MG63 (cell line): ENCODE results near the gene DLG1. TPM values are rescaled to one million over a fixed set of nuclear protein-coding genes. Genes with fewer than 3 reads are reported as not detected.

Experiments used
- DNase-seq: peaks from one replicate; pipeline ENCODE4 v3.0.0-alpha.2; 2020
- H3K27me3 ChIP-seq: fragments of 250-450 bp; sonication (Bioruptor Pico); 2 replicates; pipeline ENCODE4 v1.5.1; 2020; ENCODE audit warnings: mild to moderate bottlenecking, moderate library complexity
- H3K36me3 ChIP-seq: fragments of 250-450 bp; sonication (Bioruptor Pico); 2 replicates; pipeline ENCODE4 v1.5.1; 2020; ENCODE audit warnings: mild to moderate bottlenecking, moderate library complexity
- H3K4me3 ChIP-seq: fragments of 250-450 bp; sonication (Bioruptor Pico); 2 replicates; pipeline ENCODE4 v1.5.1; 2020; ENCODE audit warnings: mild to moderate bottlenecking, moderate library complexity
- H3K9me3 ChIP-seq: fragments of 250-450 bp; sonication (Bioruptor Pico); 2 replicates; pipeline ENCODE4 v1.5.1; 2020; ENCODE audit warnings: mild to moderate bottlenecking, moderate library complexity
- total RNA-seq: library from RNA; depleted of rRNA; stranded (reverse); fragments of >200 nt; shearing (Covaris generic); gene quantifications from 2 replicates; pipeline ENCODE4 v1.2.3, GENCODE V29; 2014; ENCODE audit warnings: low replicate concordance

Gene DLG1
- total RNA-seq, 1 experiment from 2014 or later = 21.3 TPM

DNA sequence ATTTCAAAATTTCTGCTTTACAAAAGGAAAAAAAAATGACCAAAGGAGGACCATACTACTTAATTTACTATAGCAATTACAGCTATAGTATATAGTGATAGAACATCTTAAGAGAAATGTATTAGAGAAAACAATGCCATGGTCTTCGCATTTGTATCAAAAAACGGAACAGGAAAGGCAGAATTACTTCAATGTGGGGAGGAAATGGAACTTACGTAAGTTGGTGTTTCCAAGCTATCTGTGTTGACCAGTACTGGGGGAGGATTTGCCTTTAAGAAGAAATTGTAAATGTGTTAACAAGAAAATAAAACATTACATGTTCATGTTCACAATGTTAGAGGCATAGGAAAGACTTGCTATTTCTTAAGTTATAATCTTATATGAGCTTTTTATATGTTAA, 148.9 kb downstream of the DLG1 start:
- peaks cover 24% of the 10 kb centered on the region for H3K36me3 ChIP-seq
- H3K4me3 ChIP-seq = no peak overlapping the region
- DNase-seq = no peak
- no peaks in the 10 kb centered on the region for H3K27me3 ChIP-seq
- no peaks in the 10 kb centered on the region for H3K9me3 ChIP-seq

DNA sequence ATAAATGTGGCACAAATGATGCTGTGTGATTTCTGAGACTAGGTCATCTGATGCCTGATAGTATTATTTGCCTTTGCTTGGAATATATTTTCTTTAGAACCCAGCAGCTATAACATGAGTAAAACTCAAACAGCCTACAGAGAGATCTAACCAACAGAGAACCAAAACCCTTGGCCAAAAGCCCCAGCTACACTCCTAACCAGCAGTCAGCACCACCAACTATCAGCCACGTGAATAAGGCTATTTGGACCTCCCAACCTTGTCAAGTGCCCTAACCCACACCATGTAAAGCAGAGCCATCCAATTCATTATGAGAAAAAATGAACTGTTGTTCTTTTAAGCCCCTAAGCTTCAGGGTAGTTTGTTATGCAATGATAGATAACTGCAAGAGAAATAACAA, 154.2 kb downstream of the DLG1 start:
- Histone ChIP-seq H3K27me3 (no peaks in the 10 kb centered on the region), H3K4me3 (no peak overlapping the region), H3K36me3 (peaks cover 29% of the 10 kb centered on the region), H3K9me3 (no peaks in the 10 kb centered on the region)
- no peak for DNase-seq

DNA sequence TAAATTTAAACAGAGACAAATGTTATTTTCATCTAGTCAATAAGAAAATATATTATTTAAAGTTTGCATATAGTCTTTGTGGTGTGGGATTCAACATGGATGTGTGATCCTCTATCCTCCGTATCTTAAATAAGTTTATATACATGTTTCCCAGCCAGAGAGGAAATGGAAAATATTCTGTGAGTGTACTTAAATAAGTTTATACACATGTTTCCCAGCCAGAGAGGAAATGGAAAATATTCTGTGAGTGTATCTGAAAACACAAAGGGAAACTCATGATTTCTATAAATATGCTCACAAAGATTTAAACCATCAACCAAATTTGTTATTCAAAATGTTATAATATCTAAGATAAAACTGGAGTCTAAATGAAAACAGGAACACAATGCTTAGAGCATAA, 158.8 kb downstream of the DLG1 start:
- Histone ChIP-seq H3K27me3 (no peaks in the 10 kb centered on the region), H3K36me3 (peaks cover 55% of the 10 kb centered on the region), H3K4me3 (no peak overlapping the region), H3K9me3 (no peaks in the 10 kb centered on the region)
- no peak for DNase-seq

DNA sequence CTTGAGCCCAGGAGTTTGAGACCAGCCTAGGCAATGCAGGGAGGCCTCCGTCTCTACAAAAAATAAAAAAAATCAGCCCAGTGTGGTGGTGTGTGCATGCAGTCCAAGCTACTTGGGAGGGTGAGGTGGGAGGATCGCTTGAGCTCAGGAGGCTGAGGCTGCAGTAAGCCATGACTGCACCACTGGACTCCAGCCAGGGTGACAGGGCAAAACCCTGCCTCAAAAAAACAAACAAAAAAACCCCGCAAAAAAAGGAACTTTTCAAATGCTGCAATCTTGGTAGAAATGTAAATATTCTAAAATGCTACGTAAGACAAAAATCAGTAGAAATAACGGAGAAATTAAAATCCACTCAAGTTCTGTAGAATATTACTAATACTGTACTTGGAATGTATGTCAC, 160.7 kb downstream of the DLG1 start:
- Histone ChIP-seq H3K9me3 (no peaks in the 10 kb centered on the region), H3K27me3 (no peaks in the 10 kb centered on the region), H3K36me3 (peaks cover 69% of the 10 kb centered on the region), H3K4me3 (no peak overlapping the region)
- DNase-seq = peak; percentile 49

DNA sequence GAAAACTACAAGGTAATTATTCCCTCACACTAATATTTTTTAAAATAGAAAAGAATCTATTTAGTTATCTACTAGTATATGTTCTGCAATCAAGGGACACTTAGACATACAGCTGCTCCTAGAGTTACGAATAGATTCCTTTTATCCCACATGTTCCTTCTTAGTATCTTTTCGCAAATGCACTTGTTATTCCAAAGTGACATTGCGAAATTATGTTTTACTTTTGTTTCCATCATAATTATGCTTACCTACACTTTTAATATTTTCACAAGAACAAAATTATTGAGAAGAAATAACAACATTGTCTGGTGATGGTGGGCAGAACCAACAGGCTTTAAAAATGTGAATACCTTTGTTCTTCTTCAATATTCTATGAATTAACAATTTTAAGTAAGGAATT, 161.7 kb downstream of the DLG1 start:
- H3K36me3 ChIP-seq = peaks cover 72% of the 10 kb centered on the region
- H3K27me3 ChIP-seq = no peaks in the 10 kb centered on the region
- H3K4me3 ChIP-seq = no peak overlapping the region
- DNase-seq = no peak
- H3K9me3 ChIP-seq = no peaks in the 10 kb centered on the region

DNA sequence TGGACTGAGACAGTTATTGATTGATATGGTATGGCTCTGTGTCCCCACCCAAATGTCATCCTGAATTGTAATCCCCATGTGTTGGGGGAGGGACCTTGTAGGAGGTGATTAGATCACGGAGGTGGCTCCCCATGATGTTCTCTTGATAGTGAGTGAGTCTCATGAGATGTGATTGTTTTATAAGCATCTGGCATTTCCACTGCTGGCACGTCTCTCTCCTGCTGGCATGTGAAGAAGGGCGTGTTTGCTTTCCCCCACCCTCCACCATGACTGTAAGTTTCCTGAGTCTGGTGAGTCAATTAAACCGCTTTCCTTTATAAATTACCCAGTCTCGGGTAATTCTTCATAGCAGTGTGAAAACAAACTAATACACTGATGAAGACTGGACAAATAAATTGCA, 163.2 kb downstream of the DLG1 start:
- H3K4me3 ChIP-seq = no peak overlapping the region

DNA sequence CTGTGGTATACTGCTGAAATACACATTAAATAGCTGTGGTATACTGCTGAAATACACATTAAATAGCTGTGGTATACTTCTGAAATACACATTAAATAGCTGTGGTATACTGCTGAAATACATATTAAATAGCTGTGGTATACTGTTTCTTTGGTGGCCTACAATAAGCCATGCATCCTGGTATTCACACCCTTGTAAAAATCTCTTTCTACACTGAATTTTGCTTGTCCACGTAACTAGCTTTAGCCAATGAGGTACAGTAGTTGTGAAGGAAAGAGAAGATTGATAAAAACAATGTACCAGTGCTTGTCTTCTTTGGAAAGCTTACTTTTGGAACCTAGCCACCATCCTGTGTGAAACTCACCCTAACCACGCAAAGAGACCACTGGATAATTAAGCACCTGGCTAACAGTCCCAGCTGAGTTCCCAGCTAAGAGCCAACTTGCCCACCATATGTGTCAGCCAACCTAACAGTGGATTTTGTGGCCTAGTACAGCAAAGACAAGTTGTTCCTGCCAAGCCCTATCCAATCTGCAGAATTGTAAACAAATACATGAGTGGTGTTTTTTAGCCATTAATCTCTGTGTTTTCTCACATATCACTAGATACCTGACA, 165.4 kb downstream of the DLG1 start:
- H3K36me3 ChIP-seq = peaks cover 80% of the 10 kb centered on the region
- no peak for DNase-seq
- H3K27me3 ChIP-seq = no peaks in the 10 kb centered on the region
- no peak overlapping the region for H3K4me3 ChIP-seq
- no peaks in the 10 kb centered on the region for H3K9me3 ChIP-seq

More for the DNA sequence above, 163.2 kb downstream of the DLG1 start:
- Histone ChIP-seq H3K36me3 (peaks cover 78% of the 10 kb centered on the region), H3K27me3 (no peaks in the 10 kb centered on the region), H3K9me3 (no peaks in the 10 kb centered on the region)
- peak; percentile 39 for DNase-seq

DNA sequence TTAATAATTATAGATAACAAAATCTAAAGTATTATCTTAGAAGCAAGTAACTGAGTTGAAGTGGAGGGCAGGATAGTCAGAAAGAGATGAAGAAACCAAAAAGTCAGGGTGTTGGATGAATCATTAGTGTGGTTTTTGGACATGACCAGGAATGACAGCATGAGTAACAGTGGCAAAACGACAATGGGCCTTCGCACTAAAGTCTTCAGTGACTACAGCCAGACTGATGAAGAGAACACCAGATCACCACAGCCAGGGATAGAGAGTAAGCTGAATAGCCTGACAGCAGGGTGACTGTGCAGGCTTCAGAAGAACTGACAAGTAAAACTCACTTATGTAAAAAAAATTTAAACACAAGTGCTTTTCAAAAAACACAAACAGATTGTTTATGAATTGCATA, 172.8 kb downstream of the DLG1 start:
- Histone ChIP-seq H3K4me3 (no peak overlapping the region), H3K27me3 (no peaks in the 10 kb centered on the region), H3K9me3 (no peaks in the 10 kb centered on the region), H3K36me3 (peaks cover 65% of the 10 kb centered on the region)
- peak; percentile 25 for DNase-seq

DNA sequence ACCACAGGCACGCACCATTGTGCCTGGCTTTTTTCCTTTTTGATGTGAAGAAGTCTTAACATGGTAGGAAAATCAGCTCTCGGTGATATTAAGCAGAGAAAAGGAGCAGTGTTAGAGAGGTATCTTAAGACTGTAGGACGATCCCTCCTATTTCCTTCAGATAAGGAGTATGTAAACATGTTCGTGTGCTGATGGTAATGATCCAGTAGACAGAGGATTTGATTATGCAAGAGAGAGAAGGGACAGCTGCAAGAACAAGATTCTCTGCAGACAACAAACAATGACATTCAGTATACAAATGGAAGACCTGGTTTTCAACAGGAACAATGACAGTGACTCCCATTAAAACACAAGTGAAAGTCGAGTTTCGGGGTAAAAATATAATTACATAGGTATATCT, 173.7 kb downstream of the DLG1 start:
- peaks cover 58% of the 10 kb centered on the region for H3K36me3 ChIP-seq
- no peaks in the 10 kb centered on the region for H3K9me3 ChIP-seq
- no peak for DNase-seq
- no peak overlapping the region for H3K4me3 ChIP-seq
- H3K27me3 ChIP-seq = no peaks in the 10 kb centered on the region

DNA sequence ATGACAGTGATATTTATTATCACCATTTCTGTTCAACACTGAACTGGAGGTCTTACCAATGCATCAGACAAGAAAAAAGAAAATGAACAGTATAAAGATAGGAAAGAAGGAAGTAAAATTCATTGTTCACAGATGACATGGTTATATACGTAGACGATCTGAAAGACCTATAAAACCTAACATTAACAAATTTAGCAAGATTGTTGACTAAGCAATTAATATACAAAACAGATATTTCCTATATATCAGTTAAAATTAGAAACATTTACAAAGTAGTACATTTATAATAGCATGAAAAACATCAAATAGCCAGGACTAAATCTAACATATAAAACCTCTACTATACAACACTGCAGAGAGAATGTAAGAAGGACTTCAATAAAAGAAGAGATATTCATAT, 176.0 kb downstream of the DLG1 start:
- Histone ChIP-seq H3K27me3 (no peaks in the 10 kb centered on the region), H3K4me3 (no peak overlapping the region), H3K9me3 (no peaks in the 10 kb centered on the region), H3K36me3 (peaks cover 46% of the 10 kb centered on the region)
- no peak for DNase-seq

DNA sequence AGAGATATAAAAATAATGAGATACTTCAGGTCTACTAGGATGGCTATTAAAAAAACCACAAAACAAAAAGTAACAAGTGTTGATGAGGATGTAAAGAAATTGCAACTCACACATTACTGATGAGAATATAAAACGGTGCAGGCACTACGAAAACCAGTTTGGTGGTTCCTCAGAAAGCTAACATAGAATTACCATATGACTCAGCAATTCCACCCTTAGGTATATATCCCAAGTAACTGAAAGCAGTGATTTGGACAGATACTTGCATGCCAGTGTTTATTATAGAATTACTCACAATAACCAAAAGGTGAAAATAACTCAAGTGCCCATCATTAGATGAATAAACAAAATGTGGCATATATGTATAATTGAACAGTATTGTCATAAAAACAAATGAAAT, 181.3 kb downstream of the DLG1 start:
- no peaks in the 10 kb centered on the region for H3K9me3 ChIP-seq
- H3K36me3 ChIP-seq = peaks cover 61% of the 10 kb centered on the region
- H3K27me3 ChIP-seq = no peaks in the 10 kb centered on the region
- no peak overlapping the region for H3K4me3 ChIP-seq
- DNase-seq = no peak

DNA sequence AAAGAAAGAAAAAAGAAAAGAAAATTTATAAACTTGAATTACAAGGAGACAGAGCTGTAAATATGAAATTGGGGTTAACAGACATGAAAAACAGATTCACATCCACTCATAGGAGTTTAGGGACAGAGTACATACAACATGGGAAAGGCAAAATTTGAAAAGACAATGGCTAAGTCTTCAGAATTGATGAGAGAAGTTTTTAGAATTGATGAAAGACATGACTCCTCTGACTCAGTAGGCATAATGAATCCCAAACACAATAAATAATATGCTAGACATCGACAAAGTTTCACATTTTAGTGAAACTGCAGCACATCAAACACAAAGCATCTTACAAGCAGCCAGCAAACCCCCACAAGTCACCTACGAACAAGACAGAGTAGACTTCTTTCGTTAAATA, 184.4 kb downstream of the DLG1 start:
- Histone ChIP-seq H3K9me3 (no peaks in the 10 kb centered on the region), H3K36me3 (peaks cover 78% of the 10 kb centered on the region), H3K27me3 (no peaks in the 10 kb centered on the region), H3K4me3 (no peak overlapping the region)
- no peak for DNase-seq

DNA sequence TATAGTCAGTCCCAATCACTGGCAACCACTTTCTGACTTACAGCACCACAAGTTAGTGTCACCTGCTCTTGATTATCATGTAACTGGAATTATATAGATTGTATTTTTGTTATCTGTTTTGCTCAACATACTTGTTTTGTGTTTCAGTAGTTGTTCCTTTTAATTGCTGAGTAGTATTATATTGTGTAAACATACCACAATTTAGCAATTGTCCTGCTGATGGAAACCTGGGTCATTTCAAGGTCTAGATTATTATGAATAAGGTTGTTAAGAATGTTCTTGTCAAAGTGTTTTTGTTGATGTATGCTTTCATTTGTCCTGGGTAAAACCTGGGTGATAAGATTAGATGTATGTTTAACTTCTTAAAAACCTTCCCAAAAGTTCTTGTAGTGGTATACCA, 186.7 kb downstream of the DLG1 start:
- H3K4me3 ChIP-seq = no peak overlapping the region
- no peaks in the 10 kb centered on the region for H3K9me3 ChIP-seq
- no peaks in the 10 kb centered on the region for H3K27me3 ChIP-seq
- peaks cover 80% of the 10 kb centered on the region for H3K36me3 ChIP-seq
- DNase-seq = no peak

DNA sequence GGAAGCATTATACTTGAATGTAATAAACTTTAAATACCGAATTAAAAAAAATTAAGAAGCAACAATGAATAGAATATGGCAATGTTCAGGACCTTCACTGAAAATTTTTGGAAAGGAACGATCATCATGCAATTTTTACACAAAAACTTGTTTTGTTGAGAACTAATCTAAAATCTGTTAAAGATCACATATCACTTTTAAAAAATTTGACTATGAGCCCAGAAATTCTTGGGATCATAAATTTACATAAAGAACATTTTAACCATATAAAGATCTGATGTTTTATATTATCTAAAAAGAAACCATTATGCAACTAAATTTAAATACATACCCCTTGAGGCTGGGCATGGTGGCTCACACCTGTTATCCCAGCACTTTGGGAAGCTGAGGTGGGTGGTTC, 192.6 kb downstream of the DLG1 start:
- DNase-seq = no peak
- Histone ChIP-seq H3K9me3 (no peaks in the 10 kb centered on the region), H3K36me3 (peaks cover 62% of the 10 kb centered on the region), H3K27me3 (no peaks in the 10 kb centered on the region), H3K4me3 (no peak overlapping the region)

DNA sequence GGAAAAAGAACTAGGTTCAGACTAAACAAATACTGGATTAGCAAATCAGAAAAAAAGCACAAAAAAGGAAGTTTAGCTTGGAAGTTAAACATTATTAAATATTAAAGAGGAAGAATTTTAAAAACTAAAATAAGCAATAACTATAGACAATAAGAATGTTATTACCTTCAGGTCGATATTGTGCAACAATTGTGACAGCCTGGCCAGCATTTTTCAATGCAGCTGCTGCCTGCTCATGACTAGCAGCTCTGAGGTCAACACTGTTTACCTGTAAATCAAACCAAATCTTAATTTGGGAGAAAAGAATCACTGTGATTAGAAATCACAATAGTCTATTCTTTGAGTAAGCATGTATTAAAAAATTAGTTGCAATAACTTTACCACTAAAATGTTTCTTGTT, 193.7 kb downstream of the DLG1 start:
- H3K27me3 ChIP-seq = no peaks in the 10 kb centered on the region
- H3K9me3 ChIP-seq = no peaks in the 10 kb centered on the region
- H3K36me3 ChIP-seq = peaks cover 52% of the 10 kb centered on the region
- H3K4me3 ChIP-seq = no peak overlapping the region
- DNase-seq = no peak

DNA sequence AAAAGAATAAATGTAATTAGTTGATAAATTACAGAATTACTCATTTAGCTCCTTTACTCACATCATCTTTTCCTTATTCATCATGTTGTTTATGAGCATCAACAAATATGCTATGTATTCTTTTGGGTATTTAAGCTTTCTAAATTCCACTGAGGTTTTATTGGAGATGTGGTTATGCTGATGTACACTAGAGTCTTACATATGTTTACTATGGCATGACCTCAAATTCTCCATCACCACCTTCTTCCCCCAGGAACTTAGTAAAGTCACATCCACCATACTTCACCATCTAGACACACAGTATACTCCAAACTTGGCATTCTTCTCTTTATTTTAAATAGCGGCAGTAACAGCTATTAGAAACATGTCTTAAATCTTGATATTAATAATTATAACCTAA, 194.6 kb downstream of the DLG1 start:
- no peaks in the 10 kb centered on the region for H3K27me3 ChIP-seq
- H3K4me3 ChIP-seq = no peak overlapping the region
- H3K9me3 ChIP-seq = no peaks in the 10 kb centered on the region
- peaks cover 52% of the 10 kb centered on the region for H3K36me3 ChIP-seq
- no peak for DNase-seq

DNA sequence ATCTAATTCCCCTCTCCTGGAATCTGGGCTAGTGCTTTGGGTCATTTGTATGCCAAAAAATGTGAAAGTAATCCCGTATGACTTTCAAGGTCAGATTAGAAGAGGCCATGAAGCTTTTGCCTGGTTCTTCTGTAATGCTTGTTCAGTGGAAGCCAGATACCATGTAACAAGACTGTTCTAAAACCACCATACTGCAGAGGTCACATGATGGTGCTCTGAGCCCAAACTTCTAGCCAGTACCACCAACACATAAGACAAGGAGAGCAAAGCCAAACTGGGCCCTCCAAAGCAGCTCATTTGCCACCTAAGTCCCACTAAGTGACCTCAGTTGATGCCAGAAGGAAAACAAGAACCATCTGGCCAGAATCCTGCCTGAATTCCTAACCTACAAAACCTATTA, 204.5 kb downstream of the DLG1 start:
- Histone ChIP-seq H3K9me3 (no peaks in the 10 kb centered on the region), H3K27me3 (no peaks in the 10 kb centered on the region), H3K36me3 (peaks cover 43% of the 10 kb centered on the region), H3K4me3 (no peak overlapping the region)
- DNase-seq = no peak

DNA sequence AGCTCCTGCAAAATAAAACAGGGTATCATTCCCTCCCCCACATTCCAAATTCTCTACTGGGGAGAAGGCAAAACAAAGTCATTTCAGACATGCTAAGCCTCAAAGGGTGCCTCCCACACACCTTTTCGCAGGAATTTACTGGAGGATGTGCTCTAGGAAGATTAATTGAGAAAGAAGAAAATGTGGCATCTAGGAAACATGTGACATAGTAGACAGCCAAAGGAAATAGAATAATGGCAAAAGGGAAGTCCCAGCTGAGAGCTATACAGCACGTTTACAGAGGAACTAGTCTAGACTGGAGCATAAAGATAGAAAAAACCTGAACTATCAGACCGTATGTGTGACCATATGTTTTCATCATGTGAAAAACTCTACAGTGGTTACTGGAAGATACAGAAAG, 210.0 kb downstream of the DLG1 start:
- H3K27me3 ChIP-seq = no peaks in the 10 kb centered on the region
- H3K4me3 ChIP-seq = no peak overlapping the region
- no peak for DNase-seq
- H3K9me3 ChIP-seq = no peaks in the 10 kb centered on the region
- H3K36me3 ChIP-seq = peaks cover 22% of the 10 kb centered on the region

DNA sequence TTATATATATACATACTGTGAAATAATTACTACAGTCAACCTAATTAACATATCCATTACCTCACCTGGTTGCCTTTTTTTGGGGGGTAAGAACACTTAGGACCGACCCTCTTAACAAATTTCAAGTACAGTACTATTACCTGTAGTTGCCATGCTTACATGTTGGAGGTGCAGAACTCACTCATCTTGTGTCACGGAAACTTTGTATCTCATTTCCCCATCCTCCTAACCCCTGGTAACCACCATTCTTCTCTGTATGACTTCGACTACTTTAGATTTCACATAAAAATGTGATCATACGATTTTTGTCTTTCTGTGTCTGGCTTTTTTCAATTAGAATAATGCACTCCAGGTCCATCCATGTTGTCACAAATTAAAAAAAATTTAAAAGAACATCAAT, 213.3 kb downstream of the DLG1 start:
- no peak overlapping the region for H3K4me3 ChIP-seq
- H3K27me3 ChIP-seq = no peaks in the 10 kb centered on the region
- peaks cover 35% of the 10 kb centered on the region for H3K36me3 ChIP-seq
- DNase-seq = no peak
- H3K9me3 ChIP-seq = no peaks in the 10 kb centered on the region
